Activated CD8-positive, alpha-beta T cell treated with anti-CD3 and anti-CD28 coated beads, Interleukin-2, amount 10 ng/mL, durations not matched to agents 7 days and 5 days (primary cell): ENCODE data around the gene TMEM253. TPM values are rescaled to one million over a fixed set of nuclear protein-coding genes. Genes with fewer than 3 reads are reported as not detected.

Experiments used
- ATAC-seq: fragments of 150-1000 bp; cut with Tn5 transposase; one replicate; pipeline ENCODE4 v1.10.0; 2021; ENCODE audit warnings: moderate library complexity
- CTCF ChIA-PET: fragments of 350-600 bp; sonication (Branson Sonifier 250); formaldehyde crosslinking; loops from one replicate; lab custom pipeline; 2021; ENCODE audit warnings: antibody characterized with exemption; lab: Charles Lee
- POLR2A ChIA-PET: fragments of 350-600 bp; sonication (Branson Sonifier 250); formaldehyde crosslinking; loops from one replicate; lab custom pipeline; 2021; ENCODE audit warnings: antibody characterized with exemption; lab: Charles Lee
- DNase-seq: peaks from one replicate; pipeline ENCODE4 v3.0.0-alpha.2; 2020
- H3K27ac Mint-ChIP-seq: one replicate; pipeline ENCODE4 v1.8.0; 2021; ENCODE audit warnings: mild to moderate bottlenecking, mixed read lengths
- H3K27me3 Mint-ChIP-seq: one replicate; pipeline ENCODE4 v1.8.0; 2021; ENCODE audit warnings: low read depth, mixed read lengths
- H3K36me3 Mint-ChIP-seq: one replicate; pipeline ENCODE4 v1.8.0; 2021; ENCODE audit warnings: low read depth, mixed read lengths
- H3K4me1 Mint-ChIP-seq: one replicate; pipeline ENCODE4 v1.8.0; 2021; ENCODE audit warnings: low read depth, mixed read lengths
- H3K4me3 Mint-ChIP-seq: one replicate; pipeline ENCODE4 v1.8.0; 2021; ENCODE audit warnings: mild to moderate bottlenecking, mixed read lengths
- H3K9me3 Mint-ChIP-seq: one replicate; pipeline ENCODE4 v1.8.0; 2022; ENCODE audit warnings: mixed read lengths; ENCODE audit not compliant: insufficient read depth
- total RNA-seq, 2 experiments: library from RNA; stranded (reverse); gene quantifications; one replicate each; pipeline ENCODE4 v1.2.3, GENCODE V29; 2021

The TMEM253 gene
- total RNA-seq, 2 experiments from 2014 or later, result not detected

- CTCF ChIA-PET, result no interaction called here
- H3K9me3 Mint-ChIP-seq, result peaks cover 24% of the 10 kb centered on the region
- H3K27ac Mint-ChIP-seq, result no peak overlapping the region
Measured at GRCh38 chr14:21142357-21142756, 41.5 kb downstream of the TMEM253 start.

GRCh38 chr14:21145437-21145836 lies 44.6 kb downstream of the TMEM253 start:
- H3K27ac Mint-ChIP-seq, result no peak overlapping the region
- H3K4me1 Mint-ChIP-seq, result no peaks in the 10 kb centered on the region
- H3K27me3 Mint-ChIP-seq, result peaks cover 7% of the 10 kb centered on the region
- ChIA-PET CTCF (no interaction called here), POLR2A (no interaction called here)
- peaks cover 24% of the 10 kb centered on the region for H3K9me3 Mint-ChIP-seq
- H3K36me3 Mint-ChIP-seq, result peaks cover 2% of the 10 kb centered on the region
- H3K4me3 Mint-ChIP-seq, result no peak overlapping the region
- DNase-seq (no peak), ATAC-seq (no peak)

More at GRCh38 chr14:21142357-21142756, 41.5 kb downstream of the TMEM253 start:
- no peak overlapping the region for H3K4me3 Mint-ChIP-seq
- POLR2A ChIA-PET, result interaction anchor here (0.7 kb wide), 1 partner anchor 17 kb away, joined by 3 read pairs; no protein-coding TSS in a partner anchor
- peaks cover 2% of the 10 kb centered on the region for H3K36me3 Mint-ChIP-seq
- H3K4me1 Mint-ChIP-seq, result no peaks in the 10 kb centered on the region
- ATAC-seq (no peak), DNase-seq (no peak)
- peaks cover 3% of the 10 kb centered on the region for H3K27me3 Mint-ChIP-seq

- ChIA-PET POLR2A (no interaction called here), CTCF (no interaction called here)
- Mint-ChIP-seq H3K36me3 (peaks cover 1% of the 10 kb centered on the region), H3K4me3 (no peak overlapping the region), H3K9me3 (peaks cover 20% of the 10 kb centered on the region), H3K4me1 (no peaks in the 10 kb centered on the region), H3K27ac (no peak overlapping the region), H3K27me3 (peaks cover 13% of the 10 kb centered on the region)
- DNase-seq (no peak), ATAC-seq (no peak)
Measured at GRCh38 chr14:21149641-21150367, 48.9 kb downstream of the TMEM253 start.

Other genes starting within 250 kb of the TMEM253 start
- not detected for gene RNASE3, start 209.7 kb upstream of the TMEM253 start, total RNA-seq
- gene RNASE2, start 145.6 kb upstream of the TMEM253 start, total RNA-seq, result not detected
- gene METTL17, start 111.1 kb upstream of the TMEM253 start, total RNA-seq, result 100 to 1,000 TPM in 1 of 2 experiments, 10 to 100 TPM in 1; 97.5 to 103 TPM
- not detected for gene SLC39A2, start 101.8 kb upstream of the TMEM253 start, total RNA-seq
- gene NDRG2, start 76.0 kb upstream of the TMEM253 start, total RNA-seq, result 1 to 10 TPM; 6.2 to 7.6 TPM
- gene TPPP2, start 70.8 kb upstream of the TMEM253 start, total RNA-seq, result not detected
- not detected for gene RNASE13, start 66.3 kb upstream of the TMEM253 start, total RNA-seq
- not detected for gene RNASE7, start 58.7 kb upstream of the TMEM253 start, total RNA-seq
- not detected for gene RNASE8, start 43.2 kb upstream of the TMEM253 start, total RNA-seq
- gene ARHGEF40, start 30.8 kb upstream of the TMEM253 start, total RNA-seq, result under 1 TPM; 0.53 to 0.83 TPM
- 1 to 10 TPM; 2.8 to 3.1 TPM for gene ZNF219, start 2.4 kb upstream of the TMEM253 start, total RNA-seq
- not detected for gene OR5AU1, start 55.0 kb downstream of the TMEM253 start, total RNA-seq
- 100 to 1,000 TPM; 768 to 782 TPM for gene HNRNPC, start 168.4 kb downstream of the TMEM253 start, total RNA-seq
- gene RPGRIP1, start 179.0 kb downstream of the TMEM253 start, total RNA-seq, result not detected